ENCODE results near the gene CDK18.
A peak's percentile ranks its signal among the peaks of the same experiment; 100 is the strongest.
"Not testable (repeated sequence)": the region's sequence is repeated elsewhere in the genome, so short reads cannot be mapped to it uniquely, and the experiment has no call there.

Gene CDK18

DNA sequence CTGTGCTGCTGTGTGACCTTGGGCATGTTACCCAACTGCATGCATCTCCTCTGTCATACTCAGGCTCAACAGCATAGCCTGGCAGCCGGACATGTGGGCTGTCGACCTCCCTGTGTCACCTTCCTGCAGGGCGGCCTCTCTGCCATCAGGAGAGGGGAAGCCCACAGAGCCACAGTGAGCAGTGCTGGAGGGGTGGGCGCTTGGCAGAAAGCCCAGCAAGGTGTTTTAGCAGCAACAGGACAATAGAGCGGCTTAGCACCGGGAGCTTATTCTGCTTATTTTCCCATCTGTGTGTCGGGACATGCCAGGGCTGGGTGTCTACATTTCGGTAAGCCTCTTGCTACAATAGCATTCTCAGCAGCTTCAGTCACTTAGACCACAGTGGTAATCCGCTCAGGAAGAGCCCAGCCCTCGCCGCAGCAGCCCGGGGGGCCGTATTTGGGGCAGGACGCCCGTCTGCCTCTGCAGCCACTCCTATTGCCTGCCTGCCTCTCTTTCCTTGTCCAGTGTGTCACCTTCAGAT, 22.8 kb upstream of the CDK18 start:
- no peak for DNase-seq

DNA sequence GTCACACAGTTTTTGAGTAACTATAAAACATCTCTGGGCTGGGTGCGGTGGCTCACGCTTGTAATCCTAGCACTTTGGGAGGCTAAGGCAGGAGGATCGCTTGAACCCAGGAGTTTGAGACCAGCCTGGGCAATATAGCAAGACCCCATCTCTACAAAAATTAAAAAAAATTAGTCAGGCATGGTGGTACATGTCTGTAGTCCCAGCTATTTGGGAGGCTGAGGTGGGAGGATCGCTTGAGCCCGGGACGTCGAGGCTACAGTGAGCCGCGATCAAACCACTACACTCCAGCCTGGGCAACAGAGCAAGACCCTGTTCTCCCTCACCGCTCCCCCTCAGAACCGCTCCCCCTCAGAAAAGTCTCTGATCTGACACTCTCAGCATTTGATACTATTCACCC, 21.9 kb upstream of the CDK18 start:
- DNase-seq, result not testable (repeated sequence)

DNA sequence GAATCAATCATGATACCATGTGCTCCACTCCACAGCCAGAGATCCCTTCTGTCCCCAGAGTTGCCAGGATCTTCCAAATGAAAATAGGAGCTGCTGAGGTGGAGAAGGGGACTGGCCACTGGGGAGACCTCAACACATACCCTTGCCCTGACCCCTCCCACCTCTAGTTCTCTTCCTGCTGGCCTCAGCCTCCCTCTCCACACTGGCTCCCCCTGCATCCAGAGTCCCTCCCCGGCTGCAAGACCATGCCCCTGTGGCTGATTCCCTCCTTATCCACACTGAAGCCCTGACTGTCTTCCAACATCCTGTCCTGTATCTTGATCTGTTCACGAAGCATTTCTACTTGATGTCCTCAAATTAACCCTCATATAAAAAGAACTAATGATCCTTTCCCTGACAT, 21.1 kb upstream of the CDK18 start:
- DNase-seq, result no peak

DNA sequence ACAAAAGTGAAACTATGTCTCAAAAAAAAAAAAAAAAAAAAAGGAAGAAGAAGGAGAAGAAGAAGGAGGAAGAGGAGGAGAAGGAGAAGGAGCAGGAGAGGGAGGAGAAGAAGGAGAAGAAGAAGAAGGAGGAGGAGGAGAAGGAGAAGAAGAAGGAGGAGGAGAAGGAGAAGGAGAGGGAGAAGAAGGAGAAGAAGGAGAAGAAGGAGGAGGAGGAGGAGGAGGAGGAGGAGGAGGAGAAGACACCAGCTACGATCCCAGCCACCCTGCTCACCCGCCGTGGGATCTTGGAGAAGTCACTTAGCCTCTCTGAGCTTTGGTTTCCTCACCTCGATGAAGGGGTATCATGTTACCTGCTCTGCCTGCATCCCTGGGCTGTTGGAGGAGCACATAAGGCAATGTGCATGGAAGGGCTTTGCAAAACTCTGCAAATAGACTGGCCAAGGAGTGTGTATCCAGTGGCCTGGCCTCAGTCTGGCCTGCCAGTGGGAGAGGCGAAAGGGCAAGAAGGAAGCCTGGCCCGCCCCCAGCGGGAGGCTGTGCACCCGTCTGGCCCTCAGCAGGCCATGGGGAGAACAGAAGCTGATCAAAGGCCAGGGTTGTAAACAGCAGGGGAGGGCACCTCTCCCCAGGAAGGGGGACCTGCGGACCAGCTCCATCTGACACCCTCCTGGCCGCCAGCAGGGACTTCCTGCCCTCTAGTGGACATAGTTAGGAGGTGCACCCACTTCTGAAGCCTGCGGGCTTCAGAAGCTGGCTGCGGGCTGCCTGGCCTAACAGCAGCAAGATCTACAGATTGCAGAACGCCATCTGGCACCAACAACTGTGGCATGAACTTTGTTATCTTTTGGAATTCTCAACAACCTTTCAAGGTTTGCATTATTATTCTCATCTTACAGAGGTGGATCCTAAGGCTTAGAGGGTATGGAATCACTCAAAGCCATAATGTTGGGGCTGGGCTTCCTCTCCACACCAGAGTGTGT, 19.2 kb upstream of the CDK18 start:
- DNase-seq, result peak; percentile 37

DNA sequence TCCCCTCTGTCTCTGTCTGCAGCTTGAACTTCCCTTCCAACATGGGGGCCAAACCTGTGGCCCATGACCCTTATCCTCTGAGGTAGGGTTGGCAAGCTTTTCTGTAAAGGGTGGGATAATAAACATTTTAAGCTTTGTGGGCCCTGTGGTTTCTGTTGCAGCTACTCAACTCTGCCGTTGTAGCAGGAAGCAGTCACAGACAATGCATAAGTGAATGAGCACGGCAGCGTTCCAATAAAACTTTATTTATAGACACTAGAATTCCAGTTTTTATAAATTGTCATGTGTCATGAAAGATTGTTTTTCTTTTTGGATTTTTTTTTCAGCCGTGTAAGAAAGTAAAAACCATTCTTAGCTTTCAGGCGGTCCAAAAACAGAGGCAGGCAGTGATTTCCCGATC, 18.2 kb upstream of the CDK18 start:
- no peak for DNase-seq

DNA sequence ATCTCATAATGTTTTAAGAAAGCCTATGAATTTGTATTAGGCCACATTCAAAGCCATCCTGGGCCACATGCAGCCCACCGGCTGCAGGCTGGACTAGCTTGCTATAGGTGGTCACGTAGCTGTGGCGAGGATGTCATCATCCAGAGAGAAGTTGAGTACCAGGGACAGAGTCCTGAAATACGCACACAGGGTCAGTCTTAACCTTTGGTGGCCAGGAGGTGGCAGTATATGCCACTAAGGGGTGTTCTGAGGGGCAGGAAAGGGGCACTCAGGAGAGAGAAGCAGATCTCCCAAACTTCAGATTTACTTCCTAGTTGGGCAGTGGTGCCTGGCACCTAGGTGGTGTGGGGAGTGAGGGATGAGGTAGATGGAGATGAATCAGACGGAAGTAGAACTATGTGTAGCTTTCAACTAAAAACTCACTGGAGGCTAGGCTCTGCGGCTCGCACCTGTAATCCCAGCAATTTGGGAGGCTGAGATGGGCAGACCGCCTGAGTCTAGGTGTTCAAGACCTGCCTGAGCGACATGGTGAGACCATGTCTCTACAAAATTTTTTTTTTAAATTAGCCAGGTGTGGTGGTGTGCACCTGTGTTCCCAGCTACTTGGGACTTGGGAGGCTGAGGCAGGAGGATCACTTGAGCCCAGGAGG, 16.3 kb upstream of the CDK18 start:
- DNase-seq, result peak; percentile 26

DNA sequence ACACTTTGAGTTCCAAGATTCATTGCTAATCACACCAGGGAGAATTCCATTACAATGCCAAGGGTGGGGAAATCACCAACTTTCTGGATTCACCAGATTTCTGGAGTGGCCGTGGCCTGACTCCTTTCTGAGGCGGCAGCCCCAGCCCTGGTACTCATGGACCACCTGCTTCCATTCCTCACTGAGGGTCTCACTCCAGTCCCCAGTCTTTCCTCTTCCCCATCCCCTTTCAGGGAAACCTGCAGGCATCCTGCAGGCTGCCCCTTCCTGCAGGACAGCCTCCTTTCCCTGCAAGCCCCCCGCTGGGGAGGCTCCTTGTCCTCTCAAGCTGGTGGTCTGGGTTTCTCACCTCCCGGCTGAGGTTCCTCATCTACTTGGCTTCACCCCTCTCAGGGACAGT, 12.7 kb upstream of the CDK18 start:
- DNase-seq, result no peak

DNA sequence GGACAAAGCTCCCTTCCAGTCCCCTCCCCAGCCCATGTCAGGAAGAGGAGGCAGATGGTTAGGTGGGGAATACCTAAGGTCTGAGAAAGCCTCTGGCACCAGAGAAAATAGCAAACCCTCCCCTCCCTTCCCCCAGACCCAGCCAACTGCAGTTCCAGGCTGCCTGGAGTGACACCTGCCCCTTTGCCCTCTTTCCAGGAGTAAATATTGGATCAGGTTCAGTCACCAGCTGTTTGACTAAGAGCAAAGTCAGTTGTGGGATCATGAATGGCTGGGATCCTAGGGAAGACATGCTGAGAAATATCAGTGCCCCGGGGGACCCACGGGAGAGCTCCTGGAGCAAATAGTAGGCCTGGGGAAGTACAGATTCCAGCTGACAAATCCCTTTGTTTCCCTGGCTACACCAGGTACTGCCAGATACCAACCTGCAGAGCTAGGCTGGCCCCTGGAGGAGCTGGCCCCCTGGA, 12.2 kb upstream of the CDK18 start:
- no peak for DNase-seq

DNA sequence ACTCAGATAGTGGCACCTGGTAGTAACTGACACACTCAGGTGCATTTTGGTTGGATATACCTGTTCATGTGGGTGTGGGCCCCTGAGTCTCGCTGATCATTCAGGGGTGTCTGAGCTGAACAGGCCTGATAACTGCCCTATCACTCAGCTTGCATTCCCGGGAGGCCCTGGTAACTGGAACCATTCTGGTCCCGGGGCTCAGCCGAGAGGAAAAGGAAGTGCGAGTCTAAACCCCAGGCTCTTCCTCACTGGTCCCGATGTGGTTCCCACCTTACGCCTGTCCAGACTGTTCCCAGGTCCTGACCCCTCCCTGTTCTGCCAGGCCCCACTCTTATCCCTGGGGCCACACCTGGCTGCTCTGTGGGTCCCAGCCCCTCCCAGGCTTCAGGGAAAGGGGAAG, 11.7 kb upstream of the CDK18 start:
- DNase-seq, result no peak

DNA sequence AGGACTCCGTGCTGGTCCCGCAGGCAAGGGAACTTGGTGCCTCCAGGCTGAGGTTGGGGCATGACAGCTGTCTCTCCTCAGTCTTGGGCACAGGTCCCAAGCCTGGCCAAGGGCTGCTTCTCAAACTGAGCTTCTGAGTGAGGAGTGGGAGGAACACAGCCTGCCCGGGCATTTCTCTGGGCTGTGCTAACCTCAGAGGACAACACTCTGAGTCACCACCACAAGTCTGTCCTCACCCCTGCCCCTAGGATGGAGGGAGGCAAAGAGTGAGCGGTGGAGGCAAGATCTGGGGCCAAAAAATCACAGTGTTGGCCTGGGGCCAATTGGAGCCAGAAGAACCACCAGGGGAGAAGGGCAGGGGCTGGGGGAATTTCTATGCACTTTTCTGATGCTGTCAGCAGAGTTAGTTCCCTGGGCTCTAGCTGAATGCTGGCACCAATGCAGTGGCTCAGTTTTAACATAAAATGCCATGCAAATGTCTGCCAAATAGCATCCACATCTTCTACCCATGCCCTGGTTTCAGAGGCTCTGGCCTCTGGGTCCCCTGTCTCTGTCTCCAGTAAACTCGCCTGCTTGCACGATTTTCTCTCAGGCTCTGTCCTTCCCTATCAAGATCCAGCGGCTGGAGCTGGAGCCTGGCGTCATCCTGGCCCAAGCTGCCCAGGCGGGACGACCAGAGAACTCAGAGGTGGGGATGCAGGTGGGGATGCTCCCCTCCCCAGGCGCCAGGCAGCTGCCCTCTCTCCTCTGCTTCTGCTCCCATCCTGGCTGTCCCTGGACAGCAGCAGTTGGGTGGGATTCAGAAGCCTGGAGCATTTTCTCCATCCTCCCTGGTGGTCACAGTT, 11.0 kb upstream of the CDK18 start:
- DNase-seq, result no peak

DNA sequence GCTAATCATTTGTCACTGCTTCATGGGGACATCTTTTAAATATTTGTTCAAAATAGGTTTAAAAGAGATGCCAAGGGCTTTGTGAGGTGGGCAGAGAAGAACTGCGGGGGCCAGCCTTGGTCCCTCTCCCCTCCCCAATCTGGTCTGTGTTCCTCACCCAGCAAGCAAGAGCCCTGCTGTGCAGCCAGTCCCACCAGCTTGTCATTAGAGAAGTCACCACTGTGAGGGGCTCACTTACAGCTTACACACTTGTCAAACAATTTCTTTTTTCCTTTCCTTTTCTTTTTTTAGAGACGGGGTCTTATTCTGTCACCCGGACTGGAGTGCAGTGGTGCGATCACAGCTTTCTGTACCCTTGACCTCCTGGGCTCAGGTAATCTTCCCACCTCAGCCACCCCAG, 10.4 kb upstream of the CDK18 start:
- DNase-seq, result no peak

DNA sequence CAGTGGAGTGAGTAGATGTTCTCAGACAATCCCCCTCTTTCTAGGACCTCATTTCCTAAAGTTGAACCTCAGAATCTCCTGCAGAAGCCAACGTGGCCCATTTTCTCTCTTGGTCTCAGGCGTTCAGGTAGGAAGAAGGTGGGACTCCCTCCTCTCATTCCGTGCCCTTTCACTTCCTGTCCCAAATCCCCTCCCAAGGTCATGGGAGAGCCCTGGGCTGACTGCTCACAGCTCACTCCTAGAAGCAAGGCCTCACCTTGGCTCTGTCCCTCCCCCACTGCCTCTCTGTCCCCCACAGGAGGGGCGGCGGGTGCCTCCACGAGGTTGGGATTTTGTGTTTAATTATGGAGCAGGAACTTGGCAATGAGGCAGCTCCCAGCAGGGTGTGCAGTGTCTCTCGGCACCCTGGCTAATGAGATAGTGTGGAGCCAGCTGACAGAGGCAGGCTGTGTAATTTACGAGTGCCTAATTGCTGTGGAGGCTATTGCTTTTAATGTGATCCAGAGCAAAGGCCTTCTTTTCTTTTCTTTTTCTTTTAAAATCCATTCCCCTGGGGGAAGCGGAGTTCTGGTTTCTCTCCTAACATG, 9.1 kb upstream of the CDK18 start:
- DNase-seq, result no peak

DNA sequence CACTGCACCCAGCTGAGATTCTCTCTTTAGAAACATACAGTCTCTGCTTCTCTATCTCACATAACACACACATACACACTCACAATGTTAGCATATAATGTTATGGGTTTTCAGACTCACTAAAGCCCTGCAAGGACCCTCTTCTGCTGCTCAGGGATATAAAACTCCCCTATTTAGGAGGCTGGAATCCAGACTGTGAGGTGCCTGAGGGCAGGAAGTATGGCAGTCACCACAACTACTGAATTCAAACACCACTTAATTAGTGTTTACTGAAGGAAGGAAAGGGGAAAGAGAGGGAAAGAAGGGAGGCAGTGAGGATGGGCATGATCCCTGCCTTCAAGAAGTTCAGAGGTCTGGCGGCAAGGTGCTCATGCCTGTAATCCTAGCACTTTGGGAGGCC, 7.8 kb upstream of the CDK18 start:
- DNase-seq, result no peak

DNA sequence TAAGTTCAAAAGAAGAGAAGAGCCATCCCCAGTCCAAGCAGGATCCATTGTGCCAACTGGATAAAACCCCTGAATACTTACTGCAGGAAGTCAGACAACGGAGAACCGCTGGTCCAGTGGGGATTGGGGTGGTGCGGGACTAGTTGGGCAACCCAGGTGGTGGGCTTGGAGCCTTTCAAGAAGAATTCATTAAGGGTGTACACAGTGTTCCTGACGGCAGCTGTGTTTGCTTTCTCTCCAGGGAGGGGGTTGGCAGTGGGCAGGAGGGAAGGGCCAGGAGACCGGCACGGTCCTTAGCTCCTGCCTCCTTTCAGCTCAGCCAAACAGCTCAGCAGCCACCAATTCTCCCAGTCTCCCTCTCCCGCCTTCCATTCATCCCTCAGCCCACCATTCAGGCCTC, 7.1 kb upstream of the CDK18 start:
- DNase-seq, result no peak

DNA sequence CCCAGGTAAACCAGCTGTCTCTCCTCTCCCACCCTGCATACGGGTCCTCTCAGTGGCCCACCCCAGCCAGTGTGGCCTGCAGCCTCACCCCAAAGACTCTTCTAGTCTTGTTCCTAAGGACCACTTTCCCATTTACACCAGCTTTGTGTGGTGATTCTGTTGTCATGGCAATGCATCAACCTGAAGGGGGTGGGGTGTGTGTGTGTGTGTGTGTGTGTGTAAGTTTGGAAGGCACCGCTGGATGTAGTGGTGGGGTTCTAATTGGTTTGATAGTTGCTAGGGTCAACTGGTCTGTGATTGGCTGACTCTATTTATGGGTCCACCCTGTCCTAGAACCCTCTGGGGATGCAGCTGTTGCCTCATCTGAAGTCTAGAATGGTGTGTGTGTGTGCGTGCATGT, 4.7 kb upstream of the CDK18 start:
- no peak for DNase-seq

DNA sequence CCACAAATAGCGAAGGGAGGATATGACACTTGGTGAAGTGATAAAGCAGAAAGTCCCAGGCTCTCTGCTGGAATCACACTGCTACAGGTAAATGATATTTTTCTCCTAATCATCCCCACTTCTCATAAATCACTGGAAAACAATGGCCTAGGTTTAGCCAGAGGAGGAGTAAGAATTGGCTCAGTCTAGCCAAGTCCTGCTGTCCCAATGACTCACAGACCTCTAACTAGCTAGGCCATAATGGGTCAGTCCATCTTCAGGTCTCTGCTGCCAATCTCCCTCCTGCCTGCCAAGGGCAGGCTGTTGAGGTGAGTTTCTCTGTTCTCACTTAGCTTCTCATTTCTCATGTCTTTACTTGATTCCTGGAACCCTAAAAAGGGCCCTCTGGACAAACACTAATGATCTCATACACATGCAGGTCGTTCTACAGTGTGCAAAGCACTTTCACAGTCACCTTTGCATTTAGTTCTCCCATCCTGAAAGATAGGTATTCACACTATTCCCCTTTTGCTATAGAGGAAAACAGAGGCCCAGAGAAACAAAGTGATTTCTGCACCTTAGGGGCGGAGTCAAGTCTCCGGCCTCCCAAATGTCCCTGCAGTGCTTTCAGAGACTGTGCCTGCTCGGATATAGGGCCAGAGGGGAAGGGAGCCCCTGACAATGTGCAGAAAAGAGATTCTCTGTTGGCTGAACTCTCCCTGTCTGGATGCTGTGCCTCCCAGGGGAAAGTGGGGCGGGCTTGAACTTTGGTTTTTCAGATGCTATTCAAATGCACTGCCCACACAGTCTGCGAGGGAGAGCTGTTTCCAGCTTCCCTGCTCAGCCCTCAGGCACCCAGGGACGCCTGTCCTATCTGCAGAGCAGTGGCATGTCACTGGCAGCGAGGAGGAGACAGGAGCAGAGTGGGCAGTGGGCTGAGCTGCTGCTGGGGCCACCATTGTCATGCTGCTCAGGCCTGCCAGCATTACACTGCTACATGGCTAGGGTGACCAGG, 3.9 kb upstream of the CDK18 start:
- DNase-seq, result no peak

DNA sequence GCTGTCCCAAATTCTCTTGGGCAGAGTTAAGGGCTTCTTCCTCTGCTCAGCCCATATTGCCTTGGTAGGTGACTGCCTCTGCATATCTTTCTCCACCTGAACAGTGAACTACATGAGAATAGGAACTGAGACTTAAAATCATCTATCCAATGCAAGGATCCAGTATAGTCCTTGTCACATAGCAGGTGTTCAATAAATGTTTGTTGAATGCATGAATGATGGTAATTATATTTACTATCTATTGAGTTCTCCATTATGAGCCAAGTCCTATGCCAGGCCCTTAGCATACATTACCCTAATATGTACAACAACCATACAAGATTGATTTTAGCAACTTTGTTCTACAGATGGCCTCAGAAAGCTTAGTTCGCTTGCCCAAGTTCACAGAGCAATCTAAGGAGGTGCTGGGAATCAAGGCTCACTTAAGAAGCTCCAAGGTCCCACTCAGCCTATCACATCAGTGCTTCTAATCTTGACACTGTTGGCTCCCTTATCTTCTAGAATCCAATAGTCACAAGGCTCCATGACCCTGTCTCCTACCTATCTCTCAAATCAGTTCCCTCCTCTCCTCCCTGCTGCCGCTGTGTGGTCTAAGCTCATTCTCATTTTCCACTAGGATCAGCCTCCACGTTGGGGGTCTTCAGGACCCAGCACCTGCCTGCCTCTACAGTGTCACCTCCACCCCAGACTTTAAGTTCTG, 2.2 kb upstream of the CDK18 start:
- no peak for DNase-seq

DNA sequence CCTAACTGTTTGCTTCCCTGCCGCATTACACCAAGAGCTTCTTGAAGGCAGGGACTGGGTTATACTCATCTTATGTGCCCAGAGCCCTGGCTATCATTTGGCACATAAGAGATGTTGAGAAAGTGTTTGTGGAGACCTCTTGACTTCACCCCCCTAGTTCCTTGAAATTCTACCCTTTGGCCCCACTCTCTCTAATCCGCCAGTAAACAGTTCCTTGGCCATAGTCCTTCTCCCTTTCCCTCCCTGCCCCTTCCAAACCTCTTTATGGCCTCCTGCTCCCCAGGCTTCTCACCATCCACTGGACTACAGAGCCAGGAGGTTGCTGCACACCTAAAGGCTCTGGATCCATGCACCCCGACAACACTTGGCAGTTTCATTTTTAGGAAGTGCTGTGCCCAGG, 1.5 kb upstream of the CDK18 start:
- DNase-seq, result no peak

DNA sequence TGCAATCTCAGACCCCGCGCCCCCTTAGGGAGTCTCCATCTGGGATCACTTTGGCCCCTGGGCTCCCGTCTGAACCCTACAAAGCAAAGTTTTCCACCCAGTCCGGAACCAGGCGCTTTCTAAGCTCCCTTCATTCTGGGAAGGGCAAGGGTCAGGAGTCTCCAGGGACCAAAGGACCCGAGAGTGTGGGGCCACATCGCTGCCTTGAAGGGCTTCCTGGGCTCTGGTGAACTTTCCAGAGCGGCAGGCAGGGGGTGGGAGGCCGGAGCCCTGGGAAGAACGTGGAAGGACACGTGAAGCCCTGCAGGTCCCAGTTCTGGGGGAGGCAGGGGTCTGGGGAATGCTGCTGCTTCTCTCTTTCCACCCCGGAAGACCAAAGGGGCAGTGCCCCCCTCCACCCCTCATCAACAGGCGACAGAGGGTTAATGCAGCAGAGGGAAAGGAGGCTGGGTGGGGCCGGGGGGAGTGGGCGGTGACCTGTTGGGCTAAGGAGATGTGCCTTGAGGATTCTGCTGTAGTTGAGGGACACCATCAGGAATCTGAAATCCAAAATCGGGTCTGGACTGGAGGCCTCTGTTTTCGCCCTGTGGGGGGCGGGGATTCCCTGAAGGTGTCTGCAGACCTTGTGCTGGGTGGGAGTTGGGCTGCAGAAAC, 734 bp downstream of the CDK18 start:
- DNase-seq, result no peak

DNA sequence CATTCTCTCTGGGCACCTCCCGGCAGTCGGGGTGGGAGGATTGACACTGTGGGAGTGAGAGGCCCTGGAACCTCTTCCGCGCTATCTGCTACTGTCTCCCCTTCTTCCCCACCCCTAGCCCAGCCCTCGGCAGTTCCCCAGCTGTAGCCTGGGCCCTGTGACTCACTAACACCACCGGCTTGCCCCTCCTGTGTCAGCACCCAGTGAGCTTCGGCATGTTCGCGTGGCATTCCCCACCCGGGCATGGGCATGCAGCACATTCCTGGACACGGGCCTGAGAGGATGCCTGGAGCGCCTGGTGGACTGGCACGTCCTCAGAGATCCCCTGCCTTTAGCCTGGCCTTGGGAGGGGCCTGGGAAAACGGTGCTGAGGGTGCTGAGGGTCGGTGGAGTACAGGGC, 1.3 kb downstream of the CDK18 start:
- DNase-seq, result no peak

Data from activated T-cell treated with anti-CD3 and anti-CD28 coated beads for 4 hours (primary cell).